Germinal center (tissue), 1 donor: ENCODE results near the gene NIBAN1.
A peak's percentile ranks its signal among the peaks of the same experiment; 100 is the strongest.
"Not testable (repeated sequence)": the region's sequence is repeated elsewhere in the genome, so short reads cannot be mapped to it uniquely, and the experiment has no call there.

Experiments used
- DNase-seq: peaks from one replicate; pipeline ENCODE4 v3.0.0; 2012; ENCODE audit warnings: mixed read lengths, low spot score

NIBAN1 gene

GRCh38 chr1:184973272-184974055 is 844 bp downstream of the NIBAN1 start:
- DNase-seq = peak; percentile 39

- DNase-seq = no peak
These were observed 1.8 kb downstream of the NIBAN1 start for GRCh38 chr1:184972315-184973055.

DNA sequence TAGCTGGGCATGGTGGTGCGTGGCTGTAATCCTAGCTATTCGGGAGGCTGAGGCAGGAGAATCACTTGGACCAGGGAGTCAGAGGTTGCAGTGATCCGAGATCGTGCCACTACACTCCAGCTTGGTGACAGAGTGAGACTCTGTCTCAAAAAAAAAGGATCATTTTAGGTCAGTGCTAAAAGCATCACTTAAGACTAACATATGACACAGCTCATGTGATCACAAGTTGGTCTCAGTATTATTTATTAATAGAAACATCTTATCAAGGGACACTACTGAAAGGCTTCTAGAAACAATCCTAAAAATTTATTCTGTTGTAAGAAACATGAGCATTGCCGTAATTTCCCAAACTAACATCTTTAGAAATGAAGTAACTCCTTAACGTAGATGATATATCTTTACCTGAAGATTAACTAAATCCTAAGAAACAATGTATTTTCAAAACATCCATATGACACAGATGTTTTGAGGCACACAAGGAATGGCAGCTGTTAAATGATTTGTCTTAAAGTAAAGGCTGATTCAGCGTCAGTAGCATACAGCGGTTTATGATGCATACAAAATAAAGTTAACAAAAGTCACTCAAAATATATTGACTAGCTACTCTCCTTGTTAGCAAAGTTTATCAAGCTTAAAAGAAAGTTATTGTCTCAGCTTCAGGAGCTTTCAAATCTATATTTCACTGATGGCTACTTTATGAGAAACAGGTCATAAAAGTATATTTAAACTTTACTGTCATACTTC is 2.6 kb downstream of the NIBAN1 start:
- DNase-seq = no peak

- DNase-seq = no peak
These were observed 3.6 kb downstream of the NIBAN1 start for GRCh38 chr1:184970691-184971161.

- no peak for DNase-seq
These were observed 7.3 kb downstream of the NIBAN1 start for GRCh38 chr1:184966989-184967388.

- DNase-seq = no peak
These were observed 8.1 kb downstream of the NIBAN1 start for GRCh38 chr1:184965944-184966860.

DNA sequence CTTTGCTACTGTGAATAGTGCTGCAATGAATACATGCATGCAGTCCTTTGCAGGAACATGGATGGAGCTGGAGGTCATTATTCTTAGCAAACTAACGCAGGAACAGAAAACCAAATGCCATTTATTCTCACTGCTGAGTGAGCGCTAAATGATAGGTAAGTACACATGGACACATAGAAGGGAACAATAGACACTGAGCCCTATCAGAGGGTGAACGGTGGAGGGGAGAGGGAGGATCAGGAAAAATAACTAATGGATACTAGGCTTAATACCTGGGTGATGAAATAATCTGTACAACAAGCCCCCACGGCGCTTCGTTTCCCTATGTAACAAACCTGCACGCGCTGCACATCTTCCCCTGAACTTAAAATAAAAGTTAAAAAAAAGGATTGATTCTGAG is 8.9 kb downstream of the NIBAN1 start:
- DNase-seq = no peak

- DNase-seq = no peak
These were observed 14.7 kb downstream of the NIBAN1 start for GRCh38 chr1:184959626-184960025.

DNA sequence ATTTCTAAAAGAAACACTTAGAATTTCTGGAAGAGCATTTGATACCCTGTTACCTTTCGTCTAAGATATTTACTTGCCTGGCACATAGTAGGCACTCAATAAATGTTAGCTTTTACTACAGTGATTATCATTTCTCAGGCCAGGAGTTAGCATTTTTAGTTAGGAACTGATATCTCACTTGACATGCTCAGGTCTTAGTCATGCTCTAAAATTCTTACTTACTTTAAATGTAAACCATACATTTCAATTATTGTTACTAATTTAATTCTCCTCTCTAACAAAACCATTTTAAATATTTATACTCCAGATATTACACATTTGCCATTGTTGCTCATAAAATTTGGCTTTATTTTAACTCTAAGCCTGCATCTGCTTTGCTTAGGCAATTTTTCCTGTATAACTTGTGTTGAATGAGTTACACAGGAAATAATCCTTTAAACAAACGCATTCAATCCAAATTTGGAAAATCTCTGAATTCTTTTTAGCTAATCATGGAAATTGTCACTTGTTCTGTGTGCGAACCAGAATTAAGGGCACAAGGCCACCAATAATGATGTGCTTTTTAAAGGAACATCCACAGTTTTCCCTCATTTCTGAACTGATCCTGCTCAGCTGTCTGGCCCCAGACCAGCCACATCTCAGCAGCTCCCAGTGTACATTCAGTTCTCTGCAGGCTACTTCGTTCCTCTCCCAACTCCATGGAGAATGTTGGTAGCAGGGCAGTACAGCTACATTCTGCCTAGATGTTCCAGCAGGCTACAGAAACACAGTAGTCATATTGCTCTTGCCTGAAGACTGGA is 15.6 kb downstream of the NIBAN1 start:
- no peak for DNase-seq

DNA sequence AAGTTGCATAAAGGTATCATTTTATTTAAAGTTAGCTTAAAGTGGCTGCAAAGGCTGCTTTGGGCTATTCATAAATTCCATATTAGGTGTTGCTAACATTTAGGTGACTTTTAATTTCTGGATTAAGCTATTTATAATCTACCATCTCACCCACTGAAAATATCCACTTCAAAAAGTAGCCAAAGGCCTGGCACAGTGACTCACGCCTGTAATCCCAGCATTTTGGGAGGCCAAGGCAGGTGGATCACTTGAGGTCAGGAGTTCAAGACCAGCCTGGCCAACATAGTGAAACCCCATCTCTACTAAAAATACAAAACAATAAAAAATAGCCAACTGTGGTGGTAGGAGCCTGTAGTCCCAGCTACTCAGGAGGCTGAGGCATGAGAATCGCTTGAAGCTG is 16.4 kb downstream of the NIBAN1 start:
- DNase-seq = not testable (repeated sequence)

GRCh38 chr1:184956999-184957700 is 17.2 kb downstream of the NIBAN1 start:
- DNase-seq = no peak

- no peak for DNase-seq
These were observed 19.9 kb downstream of the NIBAN1 start for GRCh38 chr1:184954232-184954995.

GRCh38 chr1:184953600-184954219 is 20.6 kb downstream of the NIBAN1 start:
- DNase-seq = no peak

- no peak for DNase-seq
These were observed 21.9 kb downstream of the NIBAN1 start for GRCh38 chr1:184952428-184952827.

- DNase-seq = no peak
These were observed 22.5 kb downstream of the NIBAN1 start for GRCh38 chr1:184951788-184952187.

GRCh38 chr1:184950906-184951305 is 23.4 kb downstream of the NIBAN1 start:
- DNase-seq = no peak

DNA sequence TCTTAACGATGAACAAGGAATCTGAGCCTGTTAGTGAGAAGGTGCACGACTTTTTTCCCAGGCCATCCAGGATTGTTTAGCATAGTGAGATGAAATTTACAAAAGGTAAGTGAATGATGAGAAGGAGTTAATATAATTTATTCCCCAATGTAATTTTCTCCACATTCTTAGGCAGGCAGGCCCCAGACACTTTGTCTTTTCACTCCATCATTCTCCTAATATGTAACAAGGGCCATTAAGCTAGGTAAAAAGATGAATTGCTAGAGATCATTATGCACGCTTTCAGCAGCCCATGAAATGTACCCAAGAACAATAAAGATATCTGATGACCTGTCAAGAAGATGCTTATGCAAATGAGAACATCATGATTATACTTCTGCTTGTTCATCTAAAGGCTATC is 24.1 kb downstream of the NIBAN1 start:
- DNase-seq = no peak

- no peak for DNase-seq
These were observed 26.6 kb downstream of the NIBAN1 start for GRCh38 chr1:184947497-184948256.
